ENCODE measurements around the gene ST6GALNAC6. TPM values are rescaled to one million over a fixed set of nuclear protein-coding genes. Genes with fewer than 3 reads are reported as not detected.

ST6GALNAC6 gene
- total and polyA plus RNA-seq, 10 of the 15 experiments (the other 5 are each of a cell fraction or from before 2014, with no cell fraction given), result 0.40 to 27.0 (median 16.8) TPM

- TF ChIP-seq TCF12 (IDR thresholded peaks at IDR 0.05; ENCODE audit: low read depth, low read length) (no peak), E4F1 (IDR thresholded peaks at IDR 0.05; ENCODE audit: borderline replicate concordance, partially characterized antibody) (no peak), FOXK2 (IDR thresholded peaks at IDR 0.05) (no peak), SPI1 (IDR thresholded peaks at IDR 0.05; ENCODE audit: borderline replicate concordance, insufficient read depth, low read depth, low read length) (no peak), NRF1 (conservative IDR thresholded peaks at IDR 0.05; ENCODE audit: low read depth, low read length) (peak; percentile 39), PKNOX1 (IDR thresholded peaks at IDR 0.05) (no peak), IRF5 (IDR thresholded peaks at IDR 0.05; ENCODE audit: borderline replicate concordance) (no peak), WRNIP1 (IDR thresholded peaks at IDR 0.05; ENCODE audit: borderline replicate concordance, low read depth, low read length) (no peak), ZBTB40 (IDR thresholded peaks at IDR 0.05; ENCODE audit: borderline replicate concordance) (no peak), ZBED1 (IDR thresholded peaks at IDR 0.05; ENCODE audit: borderline replicate concordance) (no peak), ZZZ3 (IDR thresholded peaks at IDR 0.05; ENCODE audit: control insufficient read depth, insufficient read length, low read depth) (no peak), ZNF207 (IDR thresholded peaks at IDR 0.05; ENCODE audit: borderline replicate concordance) (no peak), EGR1 (IDR thresholded peaks at IDR 0.05; ENCODE audit: borderline replicate concordance in 1 of 2, low read depth in 2 of 2, low read length in 2 of 2) (no peak), NFIC (IDR thresholded peaks at IDR 0.05; ENCODE audit: low read depth, low read length) (no peak), REST (IDR thresholded peaks at IDR 0.05; ENCODE audit: low read depth, low read length) (no peak), JUNB (IDR thresholded peaks at IDR 0.05) (no peak)
These were observed 17.5 kb upstream of the ST6GALNAC6 start, which contains the start of gene ST6GALNAC4 (continued) for GRCh38 chr9:127916720-127917581.

Measured in GM12878 (cell line).